BJ (cell line): ENCODE measurements around the gene HBS1L. TPM values are rescaled to one million over a fixed set of nuclear protein-coding genes. Genes with fewer than 3 reads are reported as not detected.

Experiments
- CTCF ChIA-PET: fragments of 350-600 bp; formaldehyde crosslinking; extraction: SDS; loops from one replicate; lab custom pipeline; 2021; ENCODE audit warnings: antibody characterized with exemption, inconsistent platforms; lab: Yijun Ruan, JAX
- POLR2A ChIA-PET: fragments of 300-600 bp; sonication (Branson Sonifier 250); formaldehyde crosslinking; extraction: SDS; loops from one replicate; lab custom pipeline; 2021; ENCODE audit warnings: antibody characterized with exemption; lab: Charles Lee
- DNase-seq: peaks from one replicate; pipeline ENCODE4 v3.0.0-alpha.2; 2011; ENCODE audit warnings: low read depth
- H3K27me3 ChIP-seq: 2 replicates; pipeline ENCODE4 v1.6.0; 2011; ENCODE audit warnings: low read length; ENCODE audit not compliant: control insufficient read depth, insufficient read depth
- H3K36me3 ChIP-seq: 2 replicates; pipeline ENCODE4 v1.5.1; 2011; ENCODE audit warnings: low read length; ENCODE audit not compliant: control insufficient read depth, insufficient read depth
- H3K4me3 ChIP-seq: 2 replicates; pipeline ENCODE4 v1.5.1; 2011; ENCODE audit warnings: low read depth, mild to moderate bottlenecking, control low read depth, low read length
- polyA plus RNA-seq: library from polyadenylated mRNA; depleted of rRNA; stranded (reverse); fragments of >200 nt; gene quantifications from 2 replicates; pipeline ENCODE4 v1.2.3, GENCODE V29; 2011
- TF ChIP-seq, protein P1 (sequence below): IDR thresholded peaks from 2 replicates; pipeline ENCODE4 v1.5.1; 2011; ENCODE audit warnings: low read depth, mild to moderate bottlenecking, control low read depth, inconsistent platforms, low read length, moderate library complexity; ENCODE audit not compliant: insufficient read depth

Gene HBS1L
- polyA plus RNA-seq, 1 experiment, result 44.3 TPM

DNA sequence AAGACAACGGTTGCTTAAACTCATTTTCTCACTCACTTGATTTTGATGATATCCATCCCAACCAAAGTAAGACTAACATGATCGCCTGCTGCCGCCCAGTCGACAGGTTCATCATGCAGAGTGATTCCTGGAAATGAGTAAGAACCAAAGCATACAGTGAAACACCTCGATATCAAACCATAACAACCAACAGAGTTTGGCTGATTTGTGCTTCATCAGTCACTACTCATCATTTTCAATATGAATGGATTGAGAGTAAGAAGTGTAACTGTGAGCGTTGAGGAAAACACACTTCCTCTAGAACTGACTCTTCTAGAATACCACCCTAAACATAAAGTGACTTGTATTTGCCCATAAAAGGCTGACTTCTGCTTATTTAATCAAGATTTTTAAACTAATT is 75.5 kb downstream of the HBS1L start:
- ChIA-PET POLR2A (no interaction called here), CTCF (no interaction called here)
- DNase-seq, result no peak
- no peaks in the 10 kb centered on the region for H3K27me3 ChIP-seq
- H3K4me3 ChIP-seq, result no peak overlapping the region
- H3K36me3 ChIP-seq, result no peaks in the 10 kb centered on the region
- TF ChIP-seq, protein P1, sequence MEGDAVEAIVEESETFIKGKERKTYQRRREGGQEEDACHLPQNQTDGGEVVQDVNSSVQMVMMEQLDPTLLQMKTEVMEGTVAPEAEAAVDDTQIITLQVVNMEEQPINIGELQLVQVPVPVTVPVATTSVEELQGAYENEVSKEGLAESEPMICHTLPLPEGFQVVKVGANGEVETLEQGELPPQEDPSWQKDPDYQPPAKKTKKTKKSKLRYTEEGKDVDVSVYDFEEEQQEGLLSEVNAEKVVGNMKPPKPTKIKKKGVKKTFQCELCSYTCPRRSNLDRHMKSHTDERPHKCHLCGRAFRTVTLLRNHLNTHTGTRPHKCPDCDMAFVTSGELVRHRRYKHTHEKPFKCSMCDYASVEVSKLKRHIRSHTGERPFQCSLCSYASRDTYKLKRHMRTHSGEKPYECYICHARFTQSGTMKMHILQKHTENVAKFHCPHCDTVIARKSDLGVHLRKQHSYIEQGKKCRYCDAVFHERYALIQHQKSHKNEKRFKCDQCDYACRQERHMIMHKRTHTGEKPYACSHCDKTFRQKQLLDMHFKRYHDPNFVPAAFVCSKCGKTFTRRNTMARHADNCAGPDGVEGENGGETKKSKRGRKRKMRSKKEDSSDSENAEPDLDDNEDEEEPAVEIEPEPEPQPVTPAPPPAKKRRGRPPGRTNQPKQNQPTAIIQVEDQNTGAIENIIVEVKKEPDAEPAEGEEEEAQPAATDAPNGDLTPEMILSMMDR, result no peak

DNA sequence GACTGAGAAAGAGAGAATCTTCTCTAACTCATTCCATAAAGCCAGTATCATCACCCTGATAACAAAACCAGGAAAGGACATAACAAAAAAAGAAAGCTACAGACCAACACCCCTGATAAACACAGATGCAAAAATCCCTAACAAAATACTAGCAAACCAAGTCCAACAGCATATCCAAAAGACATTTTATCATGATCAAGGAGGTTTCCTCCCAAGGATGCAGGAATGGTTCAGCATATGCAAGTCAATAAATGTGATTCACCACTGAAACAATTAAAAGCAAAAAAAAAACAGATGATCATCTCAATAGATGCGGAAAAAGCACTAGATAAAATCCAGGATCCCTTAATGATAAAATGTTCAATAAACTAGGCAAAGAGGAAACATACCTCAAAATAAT is 80.3 kb downstream of the HBS1L start:
- Histone ChIP-seq H3K36me3 (peaks cover 2% of the 10 kb centered on the region; the same call in 1 of the 2 replicates), H3K27me3 (no peaks in the 10 kb centered on the region), H3K4me3 (no peak overlapping the region)
- no peak for DNase-seq
- POLR2A ChIA-PET, result no interaction called here
- TF ChIP-seq, protein P1, result no peak
- CTCF ChIA-PET, result interaction anchor here (0.6 to 0.7 kb wide), 2 partner anchors 225 to 876 kb away, joined by 3 read pairs; no protein-coding TSS in a partner anchor

DNA sequence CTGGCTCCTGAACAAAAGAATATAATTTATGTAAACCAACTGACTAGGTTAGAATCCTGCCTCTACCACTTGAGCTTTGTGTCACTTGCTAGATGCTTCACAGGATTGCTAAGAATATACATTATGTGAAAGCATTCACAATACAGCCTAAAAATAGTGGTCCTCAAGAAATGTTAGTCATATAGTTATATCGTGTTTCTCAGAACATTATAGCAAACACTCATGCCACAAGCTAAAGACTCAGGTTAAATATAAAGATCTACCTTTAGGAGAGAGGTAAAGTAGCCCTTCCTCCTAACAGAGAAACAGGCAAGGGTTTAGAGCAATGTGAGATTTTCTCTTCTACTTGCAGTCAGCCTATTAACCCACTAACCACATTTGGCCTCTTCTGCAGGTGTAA is 86.9 kb downstream of the HBS1L start:
- CTCF ChIA-PET, result no interaction called here

DNA sequence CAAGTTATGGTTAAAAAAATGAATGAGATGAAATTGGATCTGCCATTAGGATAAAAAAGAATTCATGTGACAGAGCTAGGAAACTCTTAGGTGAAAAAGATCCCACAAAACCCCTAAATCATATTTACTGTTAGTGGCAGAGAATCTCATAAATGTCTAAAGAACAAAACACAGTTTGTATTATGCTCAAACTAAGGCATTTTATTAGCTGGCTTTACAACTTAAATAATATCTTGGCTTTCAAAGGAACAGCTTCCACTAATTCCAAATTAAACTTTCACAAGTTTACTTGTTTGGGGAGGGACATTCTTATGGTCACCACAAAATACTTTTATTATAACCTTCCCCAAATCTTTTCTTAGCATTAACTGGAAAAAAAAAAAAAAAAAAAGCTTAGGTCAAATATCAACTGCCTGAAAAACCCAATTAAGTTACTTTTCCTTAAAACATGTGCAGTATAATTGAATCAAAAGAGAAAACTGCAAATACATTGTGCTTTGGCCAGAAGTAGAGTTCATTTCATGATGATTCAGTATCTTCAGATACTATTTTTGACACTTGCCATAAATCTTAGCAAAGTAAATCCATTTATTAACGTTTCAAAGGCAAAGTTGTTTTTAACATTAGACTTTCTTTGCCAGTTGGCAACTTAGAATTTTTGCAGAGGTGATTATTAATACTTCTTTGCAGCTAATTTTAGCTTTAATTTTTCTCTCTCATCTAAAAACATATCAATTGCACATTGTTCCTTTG is 90.0 kb downstream of the HBS1L start:
- H3K4me3 ChIP-seq, result no peak overlapping the region
- CTCF ChIA-PET, result interaction anchor here (1.3 to 1.5 kb wide), 2 partner anchors 20 to 24 kb away, joined by 3 to 4 read pairs; no protein-coding TSS in a partner anchor
- H3K27me3 ChIP-seq, result no peaks in the 10 kb centered on the region
- POLR2A ChIA-PET, result no interaction called here
- 0 out of 2 replicates have a peak, but pooled peaks cover 2% of the 10 kb centered on the region for H3K36me3 ChIP-seq
- TF ChIP-seq, protein P1, result no peak
- DNase-seq, result no peak

More for the DNA sequence above, 86.9 kb downstream of the HBS1L start:
- H3K36me3 ChIP-seq, result 0 out of 2 replicates have a peak, but pooled peaks cover 2% of the 10 kb centered on the region
- H3K27me3 ChIP-seq, result no peaks in the 10 kb centered on the region
- H3K4me3 ChIP-seq, result no peak overlapping the region
- TF ChIP-seq, protein P1, result no peak
- POLR2A ChIA-PET, result no interaction called here
- no peak for DNase-seq

DNA sequence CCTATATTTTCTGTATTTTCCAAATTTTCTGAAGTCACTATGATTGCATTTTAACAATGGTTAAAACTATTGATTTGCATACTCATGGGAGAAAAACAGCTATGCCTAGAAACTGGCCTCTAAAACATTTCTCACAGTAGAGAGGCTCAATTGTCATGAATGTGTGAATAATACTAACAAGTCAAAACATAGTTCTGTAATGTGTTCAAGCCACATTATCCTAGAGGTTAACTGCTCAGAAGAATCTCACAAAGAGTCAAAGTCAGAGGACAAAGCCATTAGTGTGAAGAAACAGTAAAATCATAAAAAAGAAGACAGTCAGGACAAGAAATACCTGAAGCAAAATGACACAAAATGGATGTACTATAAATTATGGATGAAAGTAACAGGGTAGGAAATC is 92.2 kb downstream of the HBS1L start:
- TF ChIP-seq, protein P1, result no peak
- ChIA-PET POLR2A (no interaction called here), CTCF (no interaction called here)
- DNase-seq, result no peak
- Histone ChIP-seq H3K27me3 (no peaks in the 10 kb centered on the region), H3K4me3 (no peak overlapping the region), H3K36me3 (0 out of 2 replicates have a peak, but pooled peaks cover 2% of the 10 kb centered on the region)
